Measurements from ENCODE around the gene RRAS2. TPM values are rescaled to one million over a fixed set of nuclear protein-coding genes. Genes with fewer than 3 reads are reported as not detected.

RRAS2 gene
- total and polyA plus RNA-seq, 10 of the 15 experiments (the other 5 are each of a cell fraction or from before 2014, with no cell fraction given) = 26.9 to 72.4 (median 45.4) TPM

DNA sequence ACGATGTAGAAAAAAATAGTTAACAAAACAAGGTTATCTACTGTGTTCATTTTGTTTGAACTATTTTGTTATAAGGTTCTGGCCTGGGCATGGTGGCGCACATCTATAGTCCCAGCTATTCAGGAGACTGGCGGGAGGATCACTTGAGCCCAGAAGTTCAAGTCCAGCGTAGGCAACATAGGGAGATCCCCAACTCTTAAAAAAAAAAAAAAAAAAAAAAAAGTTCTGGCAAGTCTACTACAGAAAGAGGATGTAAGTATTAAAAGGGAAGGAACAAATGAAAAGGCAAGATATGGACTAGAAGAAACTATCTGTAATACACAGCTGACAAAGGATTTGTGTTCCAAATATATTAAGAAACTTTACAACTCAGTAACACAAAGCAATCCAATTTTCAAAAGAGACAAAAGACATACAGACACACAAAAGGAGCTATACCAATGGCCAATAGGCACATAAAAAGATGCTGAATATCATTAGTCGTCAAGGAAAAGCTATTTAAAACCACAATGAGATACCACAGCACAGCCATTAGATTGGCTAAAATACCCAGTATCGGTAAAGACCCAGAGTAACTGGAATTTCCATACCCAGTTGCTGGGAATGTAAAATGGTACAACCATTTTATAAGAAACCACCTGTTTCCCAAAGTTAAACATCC is 27.4 kb downstream of the RRAS2 start (continued):
- TF ChIP-seq, protein P1, sequence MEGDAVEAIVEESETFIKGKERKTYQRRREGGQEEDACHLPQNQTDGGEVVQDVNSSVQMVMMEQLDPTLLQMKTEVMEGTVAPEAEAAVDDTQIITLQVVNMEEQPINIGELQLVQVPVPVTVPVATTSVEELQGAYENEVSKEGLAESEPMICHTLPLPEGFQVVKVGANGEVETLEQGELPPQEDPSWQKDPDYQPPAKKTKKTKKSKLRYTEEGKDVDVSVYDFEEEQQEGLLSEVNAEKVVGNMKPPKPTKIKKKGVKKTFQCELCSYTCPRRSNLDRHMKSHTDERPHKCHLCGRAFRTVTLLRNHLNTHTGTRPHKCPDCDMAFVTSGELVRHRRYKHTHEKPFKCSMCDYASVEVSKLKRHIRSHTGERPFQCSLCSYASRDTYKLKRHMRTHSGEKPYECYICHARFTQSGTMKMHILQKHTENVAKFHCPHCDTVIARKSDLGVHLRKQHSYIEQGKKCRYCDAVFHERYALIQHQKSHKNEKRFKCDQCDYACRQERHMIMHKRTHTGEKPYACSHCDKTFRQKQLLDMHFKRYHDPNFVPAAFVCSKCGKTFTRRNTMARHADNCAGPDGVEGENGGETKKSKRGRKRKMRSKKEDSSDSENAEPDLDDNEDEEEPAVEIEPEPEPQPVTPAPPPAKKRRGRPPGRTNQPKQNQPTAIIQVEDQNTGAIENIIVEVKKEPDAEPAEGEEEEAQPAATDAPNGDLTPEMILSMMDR (IDR thresholded peaks at IDR 0.05 in 2 of 3, conservative IDR thresholded peaks at IDR 0.05 in 1 of 3; ENCODE audit: control insufficient read depth in 2 of 3, extremely low read depth in 1 of 3, insufficient read depth in 1 of 3, low read depth in 3 of 3, low read length in 3 of 3) = no peak
- TF ChIP-seq RELB (IDR thresholded peaks at IDR 0.05; ENCODE audit: low read depth) (peak; percentile 53; the same call in 1 of the 2 replicates), HDAC2 (IDR thresholded peaks at IDR 0.05) (no peak), RFX5 (IDR thresholded peaks at IDR 0.05; ENCODE audit: low read depth, low read length) (peak; percentile 76), BMI1 (IDR thresholded peaks at IDR 0.05; ENCODE audit: borderline replicate concordance) (no peak), NFXL1 (IDR thresholded peaks at IDR 0.05; ENCODE audit: borderline replicate concordance) (no peak), CREM (IDR thresholded peaks at IDR 0.05; ENCODE audit: low read depth) (no peak), SMARCA5 (IDR thresholded peaks at IDR 0.05) (no peak), SREBF2 (IDR thresholded peaks at IDR 0.05; ENCODE audit: low read length) (no peak), DPF2 (IDR thresholded peaks at IDR 0.05) (no peak), TCF3 (IDR thresholded peaks at IDR 0.05; ENCODE audit: borderline replicate concordance, insufficient read depth, low read depth, low read length) (no peak), JUND (IDR thresholded peaks at IDR 0.05; ENCODE audit: low read depth, low read length) (no peak), CHD1 (IDR thresholded peaks at IDR 0.05; ENCODE audit: low read depth, low read length) (no peak), SMAD1 (IDR thresholded peaks at IDR 0.05; ENCODE audit: low read depth, partially characterized antibody) (no peak), RBBP5 (conservative IDR thresholded peaks at IDR 0.05) (no peak), RAD51 (IDR thresholded peaks at IDR 0.05) (no peak), LARP7 (IDR thresholded peaks at IDR 0.05) (no peak), RUNX3 (IDR thresholded peaks at IDR 0.05; ENCODE audit: low read length) (peak; percentile 58; the same call in 1 of the 2 replicates), ZNF384 (IDR thresholded peaks at IDR 0.05; ENCODE audit: borderline replicate concordance, low read depth, low read length) (peak; percentile 98)
- TF ChIP-seq, protein P2, sequence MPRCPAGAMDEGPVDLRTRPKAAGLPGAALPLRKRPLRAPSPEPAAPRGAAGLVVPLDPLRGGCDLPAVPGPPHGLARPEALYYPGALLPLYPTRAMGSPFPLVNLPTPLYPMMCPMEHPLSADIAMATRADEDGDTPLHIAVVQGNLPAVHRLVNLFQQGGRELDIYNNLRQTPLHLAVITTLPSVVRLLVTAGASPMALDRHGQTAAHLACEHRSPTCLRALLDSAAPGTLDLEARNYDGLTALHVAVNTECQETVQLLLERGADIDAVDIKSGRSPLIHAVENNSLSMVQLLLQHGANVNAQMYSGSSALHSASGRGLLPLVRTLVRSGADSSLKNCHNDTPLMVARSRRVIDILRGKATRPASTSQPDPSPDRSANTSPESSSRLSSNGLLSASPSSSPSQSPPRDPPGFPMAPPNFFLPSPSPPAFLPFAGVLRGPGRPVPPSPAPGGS (IDR thresholded peaks at IDR 0.05; ENCODE audit: borderline replicate concordance, insufficient read depth, low read depth, low read length, poor library complexity, severe bottlenecking) = no peak
- TF ChIP-seq, protein P3, sequence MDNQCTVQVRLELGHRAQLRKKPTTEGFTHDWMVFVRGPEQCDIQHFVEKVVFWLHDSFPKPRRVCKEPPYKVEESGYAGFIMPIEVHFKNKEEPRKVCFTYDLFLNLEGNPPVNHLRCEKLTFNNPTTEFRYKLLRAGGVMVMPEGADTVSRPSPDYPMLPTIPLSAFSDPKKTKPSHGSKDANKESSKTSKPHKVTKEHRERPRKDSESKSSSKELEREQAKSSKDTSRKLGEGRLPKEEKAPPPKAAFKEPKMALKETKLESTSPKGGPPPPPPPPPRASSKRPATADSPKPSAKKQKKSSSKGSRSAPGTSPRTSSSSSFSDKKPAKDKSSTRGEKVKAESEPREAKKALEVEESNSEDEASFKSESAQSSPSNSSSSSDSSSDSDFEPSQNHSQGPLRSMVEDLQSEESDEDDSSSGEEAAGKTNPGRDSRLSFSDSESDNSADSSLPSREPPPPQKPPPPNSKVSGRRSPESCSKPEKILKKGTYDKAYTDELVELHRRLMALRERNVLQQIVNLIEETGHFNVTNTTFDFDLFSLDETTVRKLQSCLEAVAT (IDR thresholded peaks at IDR 0.05) = peak; percentile 44; the same call in 1 of the 2 replicates
- TF ChIP-seq, protein P4, sequence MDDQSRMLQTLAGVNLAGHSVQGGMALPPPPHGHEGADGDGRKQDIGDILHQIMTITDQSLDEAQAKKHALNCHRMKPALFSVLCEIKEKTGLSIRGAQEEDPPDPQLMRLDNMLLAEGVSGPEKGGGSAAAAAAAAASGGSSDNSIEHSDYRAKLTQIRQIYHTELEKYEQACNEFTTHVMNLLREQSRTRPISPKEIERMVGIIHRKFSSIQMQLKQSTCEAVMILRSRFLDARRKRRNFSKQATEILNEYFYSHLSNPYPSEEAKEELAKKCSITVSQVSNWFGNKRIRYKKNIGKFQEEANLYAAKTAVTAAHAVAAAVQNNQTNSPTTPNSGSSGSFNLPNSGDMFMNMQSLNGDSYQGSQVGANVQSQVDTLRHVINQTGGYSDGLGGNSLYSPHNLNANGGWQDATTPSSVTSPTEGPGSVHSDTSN (IDR thresholded peaks at IDR 0.05; ENCODE audit: insufficient replicate concordance, low read depth, low read length) = no peak
